Measurements from ENCODE around the gene COX6A2. TPM values are rescaled to one million over a fixed set of nuclear protein-coding genes. Genes with fewer than 3 reads are reported as not detected.

COX6A2 gene
- total and polyA plus RNA-seq, 8 donors = 0.67 TPM; not detected in 7

GRCh38 chr16:31461921-31462804, 34.0 kb upstream of the COX6A2 start:
- no peak overlapping the region for H3K4me3 ChIP-seq
- TF ChIP-seq, protein P1, sequence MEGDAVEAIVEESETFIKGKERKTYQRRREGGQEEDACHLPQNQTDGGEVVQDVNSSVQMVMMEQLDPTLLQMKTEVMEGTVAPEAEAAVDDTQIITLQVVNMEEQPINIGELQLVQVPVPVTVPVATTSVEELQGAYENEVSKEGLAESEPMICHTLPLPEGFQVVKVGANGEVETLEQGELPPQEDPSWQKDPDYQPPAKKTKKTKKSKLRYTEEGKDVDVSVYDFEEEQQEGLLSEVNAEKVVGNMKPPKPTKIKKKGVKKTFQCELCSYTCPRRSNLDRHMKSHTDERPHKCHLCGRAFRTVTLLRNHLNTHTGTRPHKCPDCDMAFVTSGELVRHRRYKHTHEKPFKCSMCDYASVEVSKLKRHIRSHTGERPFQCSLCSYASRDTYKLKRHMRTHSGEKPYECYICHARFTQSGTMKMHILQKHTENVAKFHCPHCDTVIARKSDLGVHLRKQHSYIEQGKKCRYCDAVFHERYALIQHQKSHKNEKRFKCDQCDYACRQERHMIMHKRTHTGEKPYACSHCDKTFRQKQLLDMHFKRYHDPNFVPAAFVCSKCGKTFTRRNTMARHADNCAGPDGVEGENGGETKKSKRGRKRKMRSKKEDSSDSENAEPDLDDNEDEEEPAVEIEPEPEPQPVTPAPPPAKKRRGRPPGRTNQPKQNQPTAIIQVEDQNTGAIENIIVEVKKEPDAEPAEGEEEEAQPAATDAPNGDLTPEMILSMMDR (IDR thresholded peaks at IDR 0.05) = no peak
- H3K27ac ChIP-seq = no peak overlapping the region
- peaks cover 14 to 32% of the 10 kb centered on the region in 2 donors for H3K4me1 ChIP-seq
- no peaks in the 10 kb centered on the region for H3K27me3 ChIP-seq
- ATAC-seq = no peak
- H3K9me3 ChIP-seq = no peaks in the 10 kb centered on the region
- DNase-seq = no peak
- intact Hi-C loops (cut with DNase I) = no loop called here
- H3K36me3 ChIP-seq = peaks cover 0 to 55% of the 10 kb centered on the region in 2 donors

- ATAC-seq = no peak
- peaks cover 0 to 47% of the 10 kb centered on the region in 2 donors for H3K36me3 ChIP-seq
These were observed 33.2 kb upstream of the COX6A2 start for GRCh38 chr16:31461201-31461920.

GRCh38 chr16:31460582-31461002, 32.4 kb upstream of the COX6A2 start:
- Histone ChIP-seq H3K36me3 (peaks cover 0 to 39% of the 10 kb centered on the region in 2 donors), H3K4me3 (peak overlapping the region; percentile 33 to 82), H3K4me1 (peaks cover 18 to 45% of the 10 kb centered on the region in 2 donors), H3K9me3 (no peaks in the 10 kb centered on the region), H3K27me3 (no peaks in the 10 kb centered on the region), H3K27ac (peak overlapping the region; percentile 99 to 100)
- TF ChIP-seq, protein P1 (IDR thresholded peaks at IDR 0.05) = peak; percentile 51 to 59
- ATAC-seq = no peak
- DNase-seq = no peak
- intact Hi-C loops (cut with DNase I) = no loop called here

More at GRCh38 chr16:31461201-31461920, 33.2 kb upstream of the COX6A2 start:
- Histone ChIP-seq H3K9me3 (no peaks in the 10 kb centered on the region), H3K27me3 (no peaks in the 10 kb centered on the region), H3K4me1 (peaks cover 18 to 38% of the 10 kb centered on the region in 2 donors), H3K27ac (no peak overlapping the region), H3K4me3 (no peak overlapping the region)
- TF ChIP-seq, protein P1 (IDR thresholded peaks at IDR 0.05) = no peak
- DNase-seq = no peak
- intact Hi-C loops (cut with DNase I) = no loop called here

- peak overlapping the region; percentile 99 to 100 for H3K27ac ChIP-seq
- intact Hi-C loops (cut with DNase I) = no loop called here
- H3K9me3 ChIP-seq = no peaks in the 10 kb centered on the region
- H3K36me3 ChIP-seq = peaks cover 0 to 33% of the 10 kb centered on the region in 2 donors
- H3K4me1 ChIP-seq = peaks cover 23 to 52% of the 10 kb centered on the region in 2 donors
- ATAC-seq = peak; percentile 90
- H3K27me3 ChIP-seq = no peaks in the 10 kb centered on the region
- TF ChIP-seq, protein P1 (IDR thresholded peaks at IDR 0.05) = no peak
- H3K4me3 ChIP-seq = peak overlapping the region; percentile 79 to 82
- peak; percentile 99 to 100 (median 100) for DNase-seq
These were observed 31.8 kb upstream of the COX6A2 start for GRCh38 chr16:31459687-31460581.
